Activated B cell treated with CpG ODN at 0.5 μM for 24 hours (primary cell): ENCODE measurements around the gene ABHD1. TPM values are rescaled to one million over a fixed set of nuclear protein-coding genes. Genes with fewer than 3 reads are reported as not detected.

Source experiments
- ATAC-seq: fragments of 200-7000 bp; cut with Tn5 transposase; one replicate; pipeline ENCODE4 v1.10.0; 2021; ENCODE audit warnings: low read depth, mild to moderate bottlenecking, moderate library complexity
- CTCF ChIA-PET: fragments of 350-600 bp; sonication (Branson Sonifier 250); formaldehyde crosslinking; loops from one replicate; lab custom pipeline; 2021; ENCODE audit warnings: antibody characterized with exemption; lab: Charles Lee
- POLR2A ChIA-PET: fragments of 350-600 bp; sonication (Branson Sonifier 250); formaldehyde crosslinking; loops from one replicate; lab custom pipeline; 2021; ENCODE audit warnings: antibody characterized with exemption; lab: Charles Lee
- DNase-seq: peaks from one replicate; pipeline ENCODE4 v3.0.0; 2022
- H3K27ac Mint-ChIP-seq: one replicate; pipeline ENCODE4 v1.8.0; 2020; ENCODE audit warnings: mixed read lengths
- H3K27me3 Mint-ChIP-seq: one replicate; pipeline ENCODE4 v1.8.0; 2021; ENCODE audit warnings: mixed read lengths
- H3K36me3 Mint-ChIP-seq: one replicate; pipeline ENCODE4 v1.8.0; 2021; ENCODE audit warnings: low read depth, mixed read lengths
- H3K4me1 Mint-ChIP-seq: one replicate; pipeline ENCODE4 v1.8.0; 2021; ENCODE audit warnings: mixed read lengths
- H3K4me3 Mint-ChIP-seq: one replicate; pipeline ENCODE4 v1.8.0; 2020; ENCODE audit warnings: mild to moderate bottlenecking, mixed read lengths
- H3K9me3 Mint-ChIP-seq: one replicate; pipeline ENCODE4 v1.8.0; 2020; ENCODE audit warnings: mixed read lengths
- intact Hi-C: fragments of 100-400 bp; cut with micrococcal nuclease; formaldehyde crosslinking; loops from one replicate; pipeline ENCODE4 v1.15.1; 2024
- total RNA-seq: library from RNA; stranded (reverse); gene quantifications from 2 replicates; pipeline ENCODE4 v1.2.3, GENCODE V29; 2022
- TF ChIP-seq, protein P1 (sequence below): fragments of 200-600 bp; IDR thresholded peaks from one replicate; pipeline ENCODE4 v1.8.0; 2022; ENCODE audit warnings: antibody characterized with exemption, mild to moderate bottlenecking

Gene ABHD1
- total RNA-seq, 1 donor from 2014 or later, result 1.1 TPM

DNA sequence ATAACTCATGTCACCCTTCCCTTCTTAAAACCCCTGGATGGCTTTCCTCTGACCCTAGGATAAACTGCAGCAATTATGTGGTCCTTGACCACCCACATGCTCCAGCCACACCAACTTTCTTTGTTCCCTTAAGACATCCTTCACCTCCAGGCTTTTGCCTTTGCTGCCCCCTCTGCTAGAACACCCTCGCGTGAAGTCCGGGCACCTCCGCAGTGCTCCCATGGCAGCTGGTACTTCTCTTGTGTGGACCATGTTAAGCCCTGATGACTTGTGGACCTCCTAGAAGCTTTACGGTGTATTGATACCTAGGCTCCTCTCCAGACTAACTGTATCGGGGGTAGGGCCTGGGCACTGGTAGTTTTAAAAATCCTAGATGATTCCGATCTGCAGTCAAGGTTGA, 824 bp upstream of the ABHD1 start:
- no peaks in the 10 kb centered on the region for H3K9me3 Mint-ChIP-seq
- TF ChIP-seq, protein P1, sequence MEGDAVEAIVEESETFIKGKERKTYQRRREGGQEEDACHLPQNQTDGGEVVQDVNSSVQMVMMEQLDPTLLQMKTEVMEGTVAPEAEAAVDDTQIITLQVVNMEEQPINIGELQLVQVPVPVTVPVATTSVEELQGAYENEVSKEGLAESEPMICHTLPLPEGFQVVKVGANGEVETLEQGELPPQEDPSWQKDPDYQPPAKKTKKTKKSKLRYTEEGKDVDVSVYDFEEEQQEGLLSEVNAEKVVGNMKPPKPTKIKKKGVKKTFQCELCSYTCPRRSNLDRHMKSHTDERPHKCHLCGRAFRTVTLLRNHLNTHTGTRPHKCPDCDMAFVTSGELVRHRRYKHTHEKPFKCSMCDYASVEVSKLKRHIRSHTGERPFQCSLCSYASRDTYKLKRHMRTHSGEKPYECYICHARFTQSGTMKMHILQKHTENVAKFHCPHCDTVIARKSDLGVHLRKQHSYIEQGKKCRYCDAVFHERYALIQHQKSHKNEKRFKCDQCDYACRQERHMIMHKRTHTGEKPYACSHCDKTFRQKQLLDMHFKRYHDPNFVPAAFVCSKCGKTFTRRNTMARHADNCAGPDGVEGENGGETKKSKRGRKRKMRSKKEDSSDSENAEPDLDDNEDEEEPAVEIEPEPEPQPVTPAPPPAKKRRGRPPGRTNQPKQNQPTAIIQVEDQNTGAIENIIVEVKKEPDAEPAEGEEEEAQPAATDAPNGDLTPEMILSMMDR, result no peak
- peaks cover 27% of the 10 kb centered on the region for H3K27me3 Mint-ChIP-seq
- DNase-seq (no peak), ATAC-seq (no peak)
- ChIA-PET POLR2A (interaction anchor here (0.8 to 3.5 kb wide), 5 partner anchors 9 to 150 kb away, joined by 3 to 32 read pairs (median 3); partner anchors contain the start of genes ATRAID, PREB and SLC5A6), CTCF (interaction anchor here (1.0 to 1.7 kb wide), 3 partner anchors 11 to 157 kb away, joined by 3 to 10 read pairs (median 9); partner anchors contain the start of gene PREB)
- H3K4me3 Mint-ChIP-seq, result peak overlapping the region; percentile 89
- H3K4me1 Mint-ChIP-seq, result peaks cover 19% of the 10 kb centered on the region
- intact Hi-C loops, result loop anchor here (1.0 kb wide), 2 partner anchors 12 to 95 kb away; partner anchors contain the start of genes CAD and PREB
- peak overlapping the region; percentile 43 for H3K27ac Mint-ChIP-seq
- H3K36me3 Mint-ChIP-seq, result no peaks in the 10 kb centered on the region

DNA sequence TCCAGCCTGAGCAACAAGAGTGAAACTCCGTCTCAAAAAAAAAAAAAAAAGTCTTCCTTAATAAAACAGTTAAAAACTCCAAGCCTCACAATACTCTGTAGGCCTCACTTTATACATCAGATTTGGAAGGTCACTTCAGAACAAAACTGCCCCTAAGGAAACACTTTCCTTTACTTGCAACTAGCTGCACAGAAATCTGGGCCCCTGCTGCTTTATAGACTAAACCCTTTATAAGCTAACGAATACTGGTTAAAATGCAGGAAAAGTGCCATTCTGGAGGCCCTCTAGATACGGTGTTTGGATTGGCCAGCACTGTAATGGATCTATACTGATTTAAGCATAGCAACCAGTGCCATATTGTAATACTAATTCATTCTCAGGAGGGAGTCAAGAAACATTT, 1.5 kb downstream of the ABHD1 start:
- TF ChIP-seq, protein P1, result no peak
- Mint-ChIP-seq H3K36me3 (peaks cover 14% of the 10 kb centered on the region), H3K9me3 (no peaks in the 10 kb centered on the region), H3K4me3 (no peak overlapping the region), H3K4me1 (peaks cover 8% of the 10 kb centered on the region), H3K27me3 (peaks cover 11% of the 10 kb centered on the region), H3K27ac (no peak overlapping the region)
- CTCF ChIA-PET, result no interaction called here
- POLR2A ChIA-PET, result interaction anchor here (3.5 kb wide), 1 partner anchor 9 kb away, joined by 32 read pairs; the partner anchor contains the start of gene PREB
- intact Hi-C loops, result no loop called here
- no peak for ATAC-seq
- DNase-seq, result no peak

DNA sequence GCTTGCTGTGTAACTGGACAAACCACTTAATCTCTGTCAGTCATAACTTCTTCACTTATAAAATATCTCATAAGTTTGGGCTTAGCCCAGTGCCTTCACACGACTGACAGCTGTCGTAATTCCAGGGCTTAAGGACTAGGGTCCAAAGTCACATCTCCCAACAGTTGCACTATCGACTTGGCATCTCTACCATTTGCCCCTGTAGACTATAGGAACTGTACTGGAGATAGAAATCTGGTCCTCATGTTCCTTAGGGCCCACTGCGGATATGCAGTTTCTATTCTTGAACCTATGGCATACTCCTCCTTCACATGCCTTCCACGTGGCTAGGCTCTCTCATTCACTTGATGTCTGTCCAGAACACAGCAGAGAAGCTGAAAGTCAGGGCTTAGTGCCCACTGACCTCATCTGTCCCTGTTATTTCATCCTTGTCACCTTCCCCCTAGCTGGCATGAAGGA, 2.7 kb downstream of the ABHD1 start:
- TF ChIP-seq, protein P1, result no peak
- CTCF ChIA-PET, result no interaction called here
- H3K27me3 Mint-ChIP-seq, result peaks cover 5% of the 10 kb centered on the region

DNA sequence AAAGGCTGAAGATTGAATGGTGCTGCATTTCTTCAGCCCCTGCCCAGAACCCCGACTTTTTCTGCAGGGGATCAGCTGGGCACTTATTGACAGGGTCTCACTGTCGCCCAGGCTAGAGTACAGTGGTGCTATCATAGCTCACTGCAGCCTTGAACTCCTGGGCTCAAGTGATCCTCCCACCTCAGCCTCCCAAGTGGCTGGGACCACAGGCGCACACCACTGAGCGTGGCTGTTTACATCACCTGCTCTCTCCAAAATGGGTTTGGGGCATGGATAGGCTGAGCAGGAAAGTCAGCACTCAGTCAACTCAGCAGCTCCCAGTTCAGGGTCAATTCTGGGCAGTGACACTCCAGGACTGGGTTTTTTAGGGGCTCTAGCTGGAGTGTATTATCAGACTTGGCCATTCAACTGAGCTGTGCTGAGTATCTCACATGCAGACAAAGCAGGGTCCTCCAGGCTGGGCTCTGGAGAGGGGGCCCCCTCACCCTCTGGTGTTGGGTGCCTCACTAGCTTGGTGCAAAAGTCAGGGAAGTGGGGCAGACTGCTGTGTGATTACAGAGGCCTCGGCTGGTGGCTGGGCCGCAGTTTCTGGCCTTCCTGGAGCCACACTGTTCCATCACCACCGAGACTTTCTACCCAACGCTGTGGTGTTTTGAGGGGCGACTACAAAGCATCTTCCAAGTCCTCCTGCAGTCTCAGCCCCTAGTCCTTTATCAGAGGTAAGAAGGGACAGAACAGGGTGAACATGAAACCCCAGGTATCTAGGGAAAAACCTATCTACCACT, 4.5 kb downstream of the ABHD1 start:
- intact Hi-C loops, result no loop called here
- peaks cover 12% of the 10 kb centered on the region for H3K4me1 Mint-ChIP-seq
- DNase-seq, result no peak
- no peaks in the 10 kb centered on the region for H3K9me3 Mint-ChIP-seq
- H3K36me3 Mint-ChIP-seq, result peaks cover 39% of the 10 kb centered on the region
- TF ChIP-seq, protein P1, result no peak
- no peak overlapping the region for H3K27ac Mint-ChIP-seq
- no peak for ATAC-seq
- POLR2A ChIA-PET, result interaction anchor here (0.6 kb wide), 1 partner anchor 667 kb away, joined by 6 read pairs; no protein-coding TSS in a partner anchor
- H3K27me3 Mint-ChIP-seq, result no peaks in the 10 kb centered on the region
- no peak overlapping the region for H3K4me3 Mint-ChIP-seq
- CTCF ChIA-PET, result interaction anchor here (0.8 kb wide), 1 partner anchor 30 kb away, joined by 3 read pairs; no protein-coding TSS in a partner anchor

More for the DNA sequence above, 2.7 kb downstream of the ABHD1 start:
- Mint-ChIP-seq H3K36me3 (peaks cover 24% of the 10 kb centered on the region), H3K4me1 (peaks cover 8% of the 10 kb centered on the region), H3K4me3 (no peak overlapping the region), H3K9me3 (no peaks in the 10 kb centered on the region), H3K27ac (no peak overlapping the region)
- DNase-seq (no peak), ATAC-seq (no peak)
- intact Hi-C loops, result no loop called here
- POLR2A ChIA-PET, result interaction anchor here (0.7 kb wide), 1 partner anchor 40 kb away, joined by 3 read pairs; the partner anchor contains the start of gene KHK
